HEK293T (cell line): Measurements from ENCODE around the gene TFB1M.
"Not testable (repeated sequence)": the region's sequence is repeated elsewhere in the genome, so short reads cannot be mapped to it uniquely, and the experiment has no call there.

Experiments used
- CTCF ChIA-PET: fragments of 350-600 bp; formaldehyde crosslinking; extraction: SDS; loops from one replicate; lab custom pipeline; 2021; ENCODE audit warnings: antibody characterized with exemption, inconsistent platforms; lab: Yijun Ruan, JAX
- POLR2A ChIA-PET: fragments of 350-600 bp; formaldehyde crosslinking; extraction: SDS; loops from one replicate; lab custom pipeline; 2020; ENCODE audit warnings: antibody characterized with exemption, inconsistent platforms; lab: Yijun Ruan, JAX
- DNase-seq: peaks from one replicate; pipeline ENCODE4 v3.0.0; 2012; ENCODE audit warnings: mixed read lengths; ENCODE audit errors: extremely low spot score
- ARNT ChIP-seq: fragments of 450-650 bp; IDR thresholded peaks from 2 replicates; pipeline ENCODE4 v1.6.1; 2017; ENCODE audit warnings: mild to moderate bottlenecking
- BHLHE40 ChIP-seq: fragments of 450-650 bp; IDR thresholded peaks from 2 replicates; pipeline ENCODE4 v1.6.1; 2016; ENCODE audit warnings: mild to moderate bottlenecking, moderate library complexity, borderline replicate concordance
- CTBP1 ChIP-seq: fragments of 450-650 bp; IDR thresholded peaks from 2 replicates; pipeline ENCODE4 v1.6.1; 2016; ENCODE audit warnings: borderline replicate concordance
- ELF4 ChIP-seq: fragments of 450-650 bp; IDR thresholded peaks from 2 replicates; pipeline ENCODE4 v1.6.1; 2017; ENCODE audit warnings: antibody characterized with exemption
- FOXA1 ChIP-seq: fragments of 450-650 bp; IDR thresholded peaks from 2 replicates; pipeline ENCODE4 v1.6.1; 2016; ENCODE audit warnings: mild to moderate bottlenecking
- FOXK2 ChIP-seq: fragments of 450-650 bp; IDR thresholded peaks from 2 replicates; pipeline ENCODE4 v1.6.1; 2016; ENCODE audit warnings: mild to moderate bottlenecking
- FOXM1 ChIP-seq: fragments of 450-650 bp; IDR thresholded peaks from 2 replicates; pipeline ENCODE4 v1.6.1; 2017; ENCODE audit warnings: mild to moderate bottlenecking, borderline replicate concordance
- HDGF ChIP-seq: fragments of 450-650 bp; IDR thresholded peaks from 2 replicates; pipeline ENCODE4 v1.6.1; 2017; ENCODE audit warnings: antibody characterized with exemption, borderline replicate concordance
- L3MBTL2 ChIP-seq: fragments of 450-650 bp; conservative IDR thresholded peaks from 2 replicates; pipeline ENCODE4 v1.6.1; 2016; ENCODE audit warnings: mild to moderate bottlenecking
- LEF1 ChIP-seq: fragments of 450-650 bp; IDR thresholded peaks from 2 replicates; pipeline ENCODE4 v1.6.1; 2017; ENCODE audit warnings: mild to moderate bottlenecking, borderline replicate concordance
- NFRKB ChIP-seq: fragments of 450-650 bp; IDR thresholded peaks from 2 replicates; pipeline ENCODE4 v1.6.1; 2016; ENCODE audit warnings: mild to moderate bottlenecking, moderate library complexity
- PKNOX1 ChIP-seq: fragments of 450-650 bp; IDR thresholded peaks from 2 replicates; pipeline ENCODE4 v1.6.1; 2016
- SP1 ChIP-seq: fragments of 450-650 bp; IDR thresholded peaks from 2 replicates; pipeline ENCODE4 v1.6.1; 2017
- SUZ12 ChIP-seq: fragments of 450-650 bp; IDR thresholded peaks from 2 replicates; pipeline ENCODE4 v1.6.1; 2016; ENCODE audit warnings: mild to moderate bottlenecking
- TARDBP ChIP-seq: fragments of 450-650 bp; IDR thresholded peaks from 2 replicates; pipeline ENCODE4 v1.6.1; 2016
- ZNF384 ChIP-seq: fragments of 450-650 bp; IDR thresholded peaks from 2 replicates; pipeline ENCODE4 v1.6.1; 2016

The TFB1M gene

GRCh38 chr6:155314092-155314772 is at the start of gene TFB1M:
Gene TFB1M, minus strand, starts transcription at chr6:155314484. Its CDS starts 56 bp downstream, at chr6:155314428.
- peak; percentile 98 for DNase-seq
- ChIA-PET POLR2A (interaction anchor here (0.8 to 1.8 kb wide), 3 partner anchors 10 to 207 kb away, joined by 3 to 5 read pairs (median 3); no protein-coding TSS in a partner anchor), CTCF (interaction anchor here (1.0 kb wide), 1 partner anchor 11 kb away, joined by 3 read pairs; no protein-coding TSS in a partner anchor)
- TF ChIP-seq PKNOX1: no peak
- TF ChIP-seq ELF4: peak; percentile 47
- no peak for TF ChIP-seq CTBP1
- peak; percentile 71 for TF ChIP-seq L3MBTL2
- peak; percentile 95; the same call in 1 of the 2 replicates for TF ChIP-seq HDGF

DNA sequence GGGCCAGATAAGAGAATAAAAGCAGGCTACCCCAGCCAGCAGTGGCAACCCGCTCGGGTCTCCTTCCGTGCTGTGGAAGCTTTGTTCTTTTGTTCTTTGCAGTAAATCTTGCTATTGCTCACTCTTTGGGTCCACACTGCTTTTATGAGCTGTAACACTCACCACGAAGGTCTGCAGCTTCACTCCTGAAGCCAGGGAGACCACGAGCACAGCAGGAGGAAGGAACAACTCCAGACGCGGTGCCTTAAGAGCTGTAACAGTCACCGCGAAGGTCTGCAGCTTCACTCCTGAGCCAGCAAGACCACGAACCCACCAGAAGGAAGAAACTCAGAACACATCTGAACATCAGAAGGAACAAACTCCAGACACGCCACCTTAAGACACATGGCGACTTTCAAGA is 49.7 kb upstream of the TFB1M start:
- CTCF ChIA-PET, DNase-seq, POLR2A ChIA-PET: not testable (repeated sequence)

GRCh38 chr6:155362968-155363632 is 48.8 kb upstream of the TFB1M start:
- POLR2A ChIA-PET, DNase-seq, CTCF ChIA-PET: not testable (repeated sequence)

DNA sequence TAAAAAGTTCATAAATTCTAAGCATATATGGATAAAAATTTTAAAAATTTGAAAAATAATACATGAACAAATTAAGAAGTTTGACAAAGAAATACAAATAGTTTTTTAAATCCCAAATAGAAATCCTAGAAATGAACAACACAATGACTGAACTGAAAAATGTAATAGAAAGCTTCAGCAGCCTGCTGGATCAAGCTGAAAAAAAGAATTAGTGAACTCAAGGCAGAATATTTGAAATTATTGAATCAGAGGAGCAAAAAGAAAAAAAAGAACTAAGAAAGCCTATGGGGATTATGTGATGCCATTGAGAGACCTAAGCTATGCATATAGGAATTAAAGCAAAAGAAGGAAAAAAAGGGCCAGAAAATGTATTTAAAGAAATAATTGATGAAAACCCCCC is 39.9 kb upstream of the TFB1M start:
- CTCF ChIA-PET: no interaction called here
- no peak for DNase-seq
- no peak for TF ChIP-seq SP1
- no peak for TF ChIP-seq FOXA1
- TF ChIP-seq L3MBTL2: no peak
- TF ChIP-seq ZNF384: no peak
- TF ChIP-seq FOXK2: no peak
- TF ChIP-seq ELF4: no peak
- POLR2A ChIA-PET: no interaction called here

- DNase-seq: no peak
- TF ChIP-seq L3MBTL2 (no peak), CTBP1 (no peak), FOXA1 (no peak), ELF4 (no peak), BHLHE40 (no peak), SP1 (no peak)
- CTCF ChIA-PET: no interaction called here
- POLR2A ChIA-PET: no interaction called here
Observed at GRCh38 chr6:155352811-155353210, 38.5 kb upstream of the TFB1M start.

GRCh38 chr6:155352130-155352420 is 37.8 kb upstream of the TFB1M start:
- TF ChIP-seq HDGF (no peak), BHLHE40 (no peak), PKNOX1 (no peak), ARNT (no peak), L3MBTL2 (no peak), SUZ12 (no peak), CTBP1 (no peak), FOXA1 (no peak), NFRKB (no peak), FOXM1 (no peak), SP1 (no peak), TARDBP (no peak), ZNF384 (no peak), LEF1 (no peak), ELF4 (no peak), FOXK2 (no peak)
- DNase-seq: no peak
- POLR2A ChIA-PET: no interaction called here
- CTCF ChIA-PET: no interaction called here

GRCh38 chr6:155351273-155352129 is 37.2 kb upstream of the TFB1M start:
- no peak for TF ChIP-seq ZNF384
- TF ChIP-seq ARNT: no peak
- no peak for TF ChIP-seq CTBP1
- no peak for TF ChIP-seq ELF4
- TF ChIP-seq BHLHE40: no peak
- no peak for TF ChIP-seq FOXA1
- TF ChIP-seq LEF1: no peak
- no peak for TF ChIP-seq SUZ12
- ChIA-PET CTCF (no interaction called here), POLR2A (interaction anchor here (0.6 kb wide), 1 partner anchor 1580 kb away, joined by 3 read pairs; no protein-coding TSS in a partner anchor)
- no peak for DNase-seq
